Measurements from ENCODE around the gene MFAP3. TPM values are rescaled to one million over a fixed set of nuclear protein-coding genes. Genes with fewer than 3 reads are reported as not detected.
"Not testable (repeated sequence)": the region's sequence is repeated elsewhere in the genome, so short reads cannot be mapped to it uniquely, and the experiment has no call there.

MFAP3 gene
- total RNA-seq: 10 to 100 TPM; 23.0 to 26.1 TPM
- 1 to 10 TPM; 4.0 to 7.5 (median 5.4) TPM for polyA plus RNA-seq
- total RNA-seq: 9.8 to 51.1 (median 34.0) reads per million in 6 experiments

GRCh38 chr5:154038707-154039457, at the start of gene MFAP3, which contains the start of gene FAM114A2:
TSS of gene MFAP3 (plus strand) at chr5:154038967. CDS start at chr5:154049723, 10,756 bp downstream.
TSS of gene FAM114A2 (minus strand) at chr5:154038910. CDS start at chr5:154034953, 3,957 bp downstream.
- Mint-ChIP-seq H3K36me3 (peaks cover 0 to 15% (median under 1%) of the 10 kb centered on the region in 3 donors), H3K9me3 (no peaks in the 10 kb centered on the region), H3K27me3 (no peaks in the 10 kb centered on the region), H3K27ac (peak within 1 kb of the TSS; percentile 97 to 99 (median 98)), H3K4me1 (peaks cover 35 to 73% (median 64%) of the 10 kb centered on the region in 4 donors), H3K4me3 (peak within 1 kb of the TSS; percentile 92 to 99 (median 98))
- POLR2A ChIA-PET: interaction anchor here (0.7 to 1.7 kb wide), 8 partner anchors 9 to 408 kb away, joined by 3 to 35 read pairs (median 3); partner anchors contain the start of genes GALNT10 and SAP30L
- ATAC-seq (peak; percentile 97 to 98), DNase-seq (peak; percentile 76 to 93 (median 86))

- Mint-ChIP-seq H3K4me3 (no peak overlapping the region), H3K27me3 (no peaks in the 10 kb centered on the region), H3K9me3 (no peaks in the 10 kb centered on the region), H3K27ac (no peak overlapping the region), H3K4me1 (no peaks in the 10 kb centered on the region), H3K36me3 (peaks cover 0 to 49% (median 22%) of the 10 kb centered on the region in 3 donors)
- ATAC-seq (no peak), DNase-seq (no peak)
- POLR2A ChIA-PET: no interaction called here
These were observed 47.6 kb upstream of the MFAP3 start for GRCh38 chr5:153991168-153991567.

GRCh38 chr5:153998010-153998409, 40.8 kb upstream of the MFAP3 start:
- peaks cover 31 to 85% (median 49%) of the 10 kb centered on the region in 3 donors for H3K36me3 Mint-ChIP-seq
- no peak for DNase-seq
- no peak for ATAC-seq
- no peak overlapping the region for H3K4me3 Mint-ChIP-seq
- H3K4me1 Mint-ChIP-seq: no peaks in the 10 kb centered on the region
- peaks cover 0 to 2% (median 0%) of the 10 kb centered on the region in 9 donors for H3K9me3 Mint-ChIP-seq
- no peak overlapping the region for H3K27ac Mint-ChIP-seq
- H3K27me3 Mint-ChIP-seq: no peaks in the 10 kb centered on the region
- POLR2A ChIA-PET: no interaction called here

- POLR2A ChIA-PET: no interaction called here
- no peak for DNase-seq
- ATAC-seq: no peak
- H3K27ac Mint-ChIP-seq: no peak overlapping the region
- peaks cover 0 to 2% (median 0%) of the 10 kb centered on the region in 9 donors for H3K9me3 Mint-ChIP-seq
- no peaks in the 10 kb centered on the region for H3K27me3 Mint-ChIP-seq
- H3K4me3 Mint-ChIP-seq: no peak overlapping the region
- peaks cover 31 to 82% (median 47%) of the 10 kb centered on the region in 3 donors for H3K36me3 Mint-ChIP-seq
- H3K4me1 Mint-ChIP-seq: no peaks in the 10 kb centered on the region
These were observed 40.0 kb upstream of the MFAP3 start for GRCh38 chr5:153998768-153999167.

GRCh38 chr5:153999995-154000394, 38.8 kb upstream of the MFAP3 start:
- H3K9me3 Mint-ChIP-seq: peaks cover 0 to 2% (median 0%) of the 10 kb centered on the region in 9 donors
- no peak for ATAC-seq
- H3K36me3 Mint-ChIP-seq: peaks cover 31 to 80% (median 47%) of the 10 kb centered on the region in 3 donors

GRCh38 chr5:154000703-154001102, 38.1 kb upstream of the MFAP3 start:
- Mint-ChIP-seq H3K4me1 (no peaks in the 10 kb centered on the region), H3K27me3 (no peaks in the 10 kb centered on the region), H3K4me3 (no peak overlapping the region), H3K9me3 (peaks cover 0 to 2% (median 0%) of the 10 kb centered on the region in 9 donors), H3K36me3 (peaks cover 31 to 78% (median 46%) of the 10 kb centered on the region in 3 donors), H3K27ac (no peak overlapping the region)
- DNase-seq: no peak
- POLR2A ChIA-PET: no interaction called here
- ATAC-seq: no peak

More at GRCh38 chr5:153999995-154000394, 38.8 kb upstream of the MFAP3 start:
- POLR2A ChIA-PET: no interaction called here
- no peak overlapping the region for H3K27ac Mint-ChIP-seq
- H3K4me3 Mint-ChIP-seq: no peak overlapping the region
- no peak for DNase-seq
- H3K27me3 Mint-ChIP-seq: no peaks in the 10 kb centered on the region
- H3K4me1 Mint-ChIP-seq: no peaks in the 10 kb centered on the region

GRCh38 chr5:154002093-154002492, 36.7 kb upstream of the MFAP3 start:
- POLR2A ChIA-PET: no interaction called here
- no peaks in the 10 kb centered on the region for H3K4me1 Mint-ChIP-seq
- H3K27ac Mint-ChIP-seq: no peak overlapping the region
- H3K27me3 Mint-ChIP-seq: no peaks in the 10 kb centered on the region
- ATAC-seq: no peak
- DNase-seq: no peak
- no peak overlapping the region for H3K4me3 Mint-ChIP-seq
- H3K9me3 Mint-ChIP-seq: peaks cover 0 to 2% (median 0%) of the 10 kb centered on the region in 9 donors
- H3K36me3 Mint-ChIP-seq: peaks cover 30 to 71% (median 50%) of the 10 kb centered on the region in 3 donors

GRCh38 chr5:154002511-154003020, 36.2 kb upstream of the MFAP3 start:
- H3K36me3 Mint-ChIP-seq: peaks cover 26 to 69% (median 45%) of the 10 kb centered on the region in 3 donors
- peaks cover 0 to 2% (median 0%) of the 10 kb centered on the region in 9 donors for H3K9me3 Mint-ChIP-seq
- peak overlapping the region in 1 of 10 donors; percentile 45 for H3K27ac Mint-ChIP-seq
- DNase-seq (no peak), ATAC-seq (no peak)
- no peaks in the 10 kb centered on the region for H3K4me1 Mint-ChIP-seq
- no peaks in the 10 kb centered on the region for H3K27me3 Mint-ChIP-seq
- POLR2A ChIA-PET: no interaction called here
- H3K4me3 Mint-ChIP-seq: no peak overlapping the region

- no peak for ATAC-seq
- Mint-ChIP-seq H3K4me1 (peaks cover 0 to 1% (median 0%) of the 10 kb centered on the region in 4 donors), H3K9me3 (no peaks in the 10 kb centered on the region), H3K27ac (no peak overlapping the region), H3K36me3 (peaks cover 10 to 70% (median 32%) of the 10 kb centered on the region in 3 donors), H3K4me3 (no peak overlapping the region), H3K27me3 (no peaks in the 10 kb centered on the region)
- POLR2A ChIA-PET: no interaction called here
- no peak for DNase-seq
These were observed 33.1 kb upstream of the MFAP3 start for GRCh38 chr5:154005648-154006047.

- peaks cover 0 to 7% (median 2%) of the 10 kb centered on the region in 4 donors for H3K4me1 Mint-ChIP-seq
- peak overlapping the region in 1 of 10 donors; percentile 40 for H3K27ac Mint-ChIP-seq
- H3K4me3 Mint-ChIP-seq: no peak overlapping the region
- H3K9me3 Mint-ChIP-seq: no peaks in the 10 kb centered on the region
- H3K27me3 Mint-ChIP-seq: no peaks in the 10 kb centered on the region
- H3K36me3 Mint-ChIP-seq: peaks cover 9 to 75% (median 46%) of the 10 kb centered on the region in 3 donors
- DNase-seq (no peak), ATAC-seq (no peak)
- POLR2A ChIA-PET: no interaction called here
These were observed 28.1 kb upstream of the MFAP3 start for GRCh38 chr5:154010660-154011059.

- Mint-ChIP-seq H3K4me1 (peaks cover 17 to 27% (median 22%) of the 10 kb centered on the region in 4 donors), H3K27ac (peak overlapping the region in 1 of 10 donors; percentile 30), H3K27me3 (no peaks in the 10 kb centered on the region), H3K4me3 (no peak overlapping the region), H3K36me3 (peaks cover 28 to 89% (median 61%) of the 10 kb centered on the region in 3 donors), H3K9me3 (no peaks in the 10 kb centered on the region)
- ATAC-seq: no peak
- DNase-seq: no peak
- POLR2A ChIA-PET: no interaction called here
These were observed 23.6 kb upstream of the MFAP3 start for GRCh38 chr5:154015071-154015693.

GRCh38 chr5:154018919-154019318, 19.8 kb upstream of the MFAP3 start:
- ATAC-seq, H3K27me3 Mint-ChIP-seq, POLR2A ChIA-PET, H3K4me3 Mint-ChIP-seq, H3K9me3 Mint-ChIP-seq, DNase-seq, H3K27ac Mint-ChIP-seq: not testable (repeated sequence)
- peaks cover 33 to 96% (median 78%) of the 10 kb centered on the region in 3 donors for H3K36me3 Mint-ChIP-seq
- H3K4me1 Mint-ChIP-seq: peaks cover 22 to 40% (median 31%) of the 10 kb centered on the region in 4 donors
